ENCODE data around the gene TRIM14.

Gene TRIM14

GRCh38 chr9:98057138-98057799, 61.8 kb downstream of the TRIM14 start:
- peak overlapping the region; percentile 87 for H3K27ac ChIP-seq (ENCODE audit: low read depth, low read length)
- H3K4me3 ChIP-seq (ENCODE audit: low read depth in 1 of 2, low read length in 2 of 2): peak overlapping the region; percentile 92 to 98
- peak overlapping the region; percentile 94 for H3K9ac ChIP-seq (ENCODE audit: low read depth in 1 of 2, low read length in 2 of 2)
- H3K27me3 ChIP-seq (ENCODE audit: control insufficient read depth in 1 of 2, insufficient read depth in 2 of 2, low read length in 2 of 2): no peaks in the 10 kb centered on the region
- H3K9me3 ChIP-seq (ENCODE audit: control insufficient read depth in 1 of 2, low read length in 2 of 2): no peaks in the 10 kb centered on the region
- H3K4me1 ChIP-seq (ENCODE audit: control insufficient read depth in 1 of 2, insufficient read depth in 2 of 2, low read length in 2 of 2): peaks cover 17 to 18% of the 10 kb centered on the region in 2 donors
- peaks cover 6 to 12% of the 10 kb centered on the region in 2 donors for H3K36me3 ChIP-seq (ENCODE audit: control insufficient read depth in 1 of 2, insufficient read depth in 2 of 2, low read length in 2 of 2)

GRCh38 chr9:98056269-98057137, 62.5 kb downstream of the TRIM14 start, which contains the start of gene NANS:
NANS (plus strand) TSS chr9:98056732; CDS start chr9:98056809, 77 bp downstream.
- H3K9ac ChIP-seq (ENCODE audit: low read depth in 1 of 2, low read length in 2 of 2): peak within 1 kb of the TSS; percentile 94
- peaks cover 5 to 6% of the 10 kb centered on the region in 2 donors for H3K36me3 ChIP-seq (ENCODE audit: control insufficient read depth in 1 of 2, insufficient read depth in 2 of 2, low read length in 2 of 2)
- peak within 1 kb of the TSS; percentile 92 to 98 for H3K4me3 ChIP-seq (ENCODE audit: low read depth in 1 of 2, low read length in 2 of 2)
- no peaks in the 10 kb centered on the region for H3K27me3 ChIP-seq (ENCODE audit: control insufficient read depth in 1 of 2, insufficient read depth in 2 of 2, low read length in 2 of 2)
- peaks cover 17 to 18% of the 10 kb centered on the region in 2 donors for H3K4me1 ChIP-seq (ENCODE audit: control insufficient read depth in 1 of 2, insufficient read depth in 2 of 2, low read length in 2 of 2)
- peak within 1 kb of the TSS; percentile 87 for H3K27ac ChIP-seq (ENCODE audit: low read depth, low read length)
- no peaks in the 10 kb centered on the region for H3K9me3 ChIP-seq (ENCODE audit: control insufficient read depth in 1 of 2, low read length in 2 of 2)

GRCh38 chr9:98054376-98054951, 64.6 kb downstream of the TRIM14 start:
- no peaks in the 10 kb centered on the region for H3K27me3 ChIP-seq (ENCODE audit: control insufficient read depth in 1 of 2, insufficient read depth in 2 of 2, low read length in 2 of 2)
- no peak overlapping the region for H3K27ac ChIP-seq (ENCODE audit: low read depth, low read length)
- no peaks in the 10 kb centered on the region for H3K36me3 ChIP-seq (ENCODE audit: control insufficient read depth in 1 of 2, insufficient read depth in 2 of 2, low read length in 2 of 2)
- no peaks in the 10 kb centered on the region for H3K9me3 ChIP-seq (ENCODE audit: control insufficient read depth in 1 of 2, low read length in 2 of 2)
- H3K9ac ChIP-seq (ENCODE audit: low read depth in 1 of 2, low read length in 2 of 2): no peak overlapping the region
- peaks cover 13 to 17% of the 10 kb centered on the region in 2 donors for H3K4me1 ChIP-seq (ENCODE audit: control insufficient read depth in 1 of 2, insufficient read depth in 2 of 2, low read length in 2 of 2)
- H3K4me3 ChIP-seq (ENCODE audit: low read depth in 1 of 2, low read length in 2 of 2): no peak overlapping the region

GRCh38 chr9:98050351-98050750, 68.7 kb downstream of the TRIM14 start:
- Histone ChIP-seq H3K4me1 (ENCODE audit: control insufficient read depth in 1 of 2, insufficient read depth in 2 of 2, low read length in 2 of 2) (no peaks in the 10 kb centered on the region), H3K27me3 (ENCODE audit: control insufficient read depth in 1 of 2, insufficient read depth in 2 of 2, low read length in 2 of 2) (no peaks in the 10 kb centered on the region), H3K4me3 (ENCODE audit: low read depth in 1 of 2, low read length in 2 of 2) (no peak overlapping the region), H3K27ac (ENCODE audit: low read depth, low read length) (no peak overlapping the region), H3K9me3 (ENCODE audit: control insufficient read depth in 1 of 2, low read length in 2 of 2) (no peaks in the 10 kb centered on the region), H3K36me3 (ENCODE audit: control insufficient read depth in 1 of 2, insufficient read depth in 2 of 2, low read length in 2 of 2) (no peaks in the 10 kb centered on the region), H3K9ac (ENCODE audit: low read depth in 1 of 2, low read length in 2 of 2) (no peak overlapping the region)

GRCh38 chr9:98049288-98050072, 69.5 kb downstream of the TRIM14 start:
- Histone ChIP-seq H3K4me1 (ENCODE audit: control insufficient read depth in 1 of 2, insufficient read depth in 2 of 2, low read length in 2 of 2) (no peaks in the 10 kb centered on the region), H3K9ac (ENCODE audit: low read depth in 1 of 2, low read length in 2 of 2) (no peak overlapping the region), H3K36me3 (ENCODE audit: control insufficient read depth in 1 of 2, insufficient read depth in 2 of 2, low read length in 2 of 2) (no peaks in the 10 kb centered on the region), H3K4me3 (ENCODE audit: low read depth in 1 of 2, low read length in 2 of 2) (no peak overlapping the region), H3K27me3 (ENCODE audit: control insufficient read depth in 1 of 2, insufficient read depth in 2 of 2, low read length in 2 of 2) (no peaks in the 10 kb centered on the region), H3K9me3 (ENCODE audit: control insufficient read depth in 1 of 2, low read length in 2 of 2) (no peaks in the 10 kb centered on the region), H3K27ac (ENCODE audit: low read depth, low read length) (no peak overlapping the region)

- H3K9ac ChIP-seq (ENCODE audit: low read depth in 1 of 2, low read length in 2 of 2): no peak overlapping the region
- H3K36me3 ChIP-seq (ENCODE audit: control insufficient read depth in 1 of 2, insufficient read depth in 2 of 2, low read length in 2 of 2): no peaks in the 10 kb centered on the region
- no peak overlapping the region for H3K27ac ChIP-seq (ENCODE audit: low read depth, low read length)
- H3K4me3 ChIP-seq (ENCODE audit: low read depth in 1 of 2, low read length in 2 of 2): no peak overlapping the region
- H3K27me3 ChIP-seq (ENCODE audit: control insufficient read depth in 1 of 2, insufficient read depth in 2 of 2, low read length in 2 of 2): no peaks in the 10 kb centered on the region
- no peaks in the 10 kb centered on the region for H3K9me3 ChIP-seq (ENCODE audit: control insufficient read depth in 1 of 2, low read length in 2 of 2)
- H3K4me1 ChIP-seq (ENCODE audit: control insufficient read depth in 1 of 2, insufficient read depth in 2 of 2, low read length in 2 of 2): no peaks in the 10 kb centered on the region
These were observed 72.0 kb downstream of the TRIM14 start for GRCh38 chr9:98047002-98047401.

GRCh38 chr9:98046180-98046543, 72.9 kb downstream of the TRIM14 start:
- Histone ChIP-seq H3K36me3 (ENCODE audit: control insufficient read depth in 1 of 2, insufficient read depth in 2 of 2, low read length in 2 of 2) (no peaks in the 10 kb centered on the region), H3K27ac (ENCODE audit: low read depth, low read length) (no peak overlapping the region), H3K9ac (ENCODE audit: low read depth in 1 of 2, low read length in 2 of 2) (peak overlapping the region in 1 of 2 donors; percentile 10)

GRCh38 chr9:98045234-98046179, 73.5 kb downstream of the TRIM14 start:
- Histone ChIP-seq H3K36me3 (ENCODE audit: control insufficient read depth in 1 of 2, insufficient read depth in 2 of 2, low read length in 2 of 2) (no peaks in the 10 kb centered on the region), H3K9me3 (ENCODE audit: control insufficient read depth in 1 of 2, low read length in 2 of 2) (no peaks in the 10 kb centered on the region), H3K4me3 (ENCODE audit: low read depth in 1 of 2, low read length in 2 of 2) (peak overlapping the region in 1 of 2 donors; percentile 58), H3K27ac (ENCODE audit: low read depth, low read length) (no peak overlapping the region), H3K9ac (ENCODE audit: low read depth in 1 of 2, low read length in 2 of 2) (peak overlapping the region in 1 of 2 donors; percentile 10), H3K27me3 (ENCODE audit: control insufficient read depth in 1 of 2, insufficient read depth in 2 of 2, low read length in 2 of 2) (no peaks in the 10 kb centered on the region), H3K4me1 (ENCODE audit: control insufficient read depth in 1 of 2, insufficient read depth in 2 of 2, low read length in 2 of 2) (no peaks in the 10 kb centered on the region)

More at GRCh38 chr9:98046180-98046543, 72.9 kb downstream of the TRIM14 start:
- H3K4me3 ChIP-seq (ENCODE audit: low read depth in 1 of 2, low read length in 2 of 2): peak overlapping the region in 1 of 2 donors; percentile 58
- no peaks in the 10 kb centered on the region for H3K4me1 ChIP-seq (ENCODE audit: control insufficient read depth in 1 of 2, insufficient read depth in 2 of 2, low read length in 2 of 2)
- no peaks in the 10 kb centered on the region for H3K27me3 ChIP-seq (ENCODE audit: control insufficient read depth in 1 of 2, insufficient read depth in 2 of 2, low read length in 2 of 2)
- no peaks in the 10 kb centered on the region for H3K9me3 ChIP-seq (ENCODE audit: control insufficient read depth in 1 of 2, low read length in 2 of 2)

- Histone ChIP-seq H3K27ac (ENCODE audit: low read depth, low read length) (no peak overlapping the region), H3K9me3 (ENCODE audit: control insufficient read depth in 1 of 2, low read length in 2 of 2) (no peaks in the 10 kb centered on the region), H3K4me1 (ENCODE audit: control insufficient read depth in 1 of 2, insufficient read depth in 2 of 2, low read length in 2 of 2) (peaks cover 0 to 11% of the 10 kb centered on the region in 2 donors), H3K4me3 (ENCODE audit: low read depth in 1 of 2, low read length in 2 of 2) (no peak overlapping the region), H3K36me3 (ENCODE audit: control insufficient read depth in 1 of 2, insufficient read depth in 2 of 2, low read length in 2 of 2) (no peaks in the 10 kb centered on the region), H3K9ac (ENCODE audit: low read depth in 1 of 2, low read length in 2 of 2) (no peak overlapping the region), H3K27me3 (ENCODE audit: control insufficient read depth in 1 of 2, insufficient read depth in 2 of 2, low read length in 2 of 2) (no peaks in the 10 kb centered on the region)
These were observed 75.1 kb downstream of the TRIM14 start for GRCh38 chr9:98043915-98044314.
